Skeletal muscle tissue (tissue), 4 donors: ENCODE measurements around the gene XRCC5. TPM values are rescaled to one million over a fixed set of nuclear protein-coding genes. Genes with fewer than 3 reads are reported as not detected.

Source experiments
- H3K27ac ChIP-seq: one replicate; pipeline ENCODE4 v1.7.0; 2013; ENCODE audit warnings: mild to moderate bottlenecking, low read depth, low read length, inconsistent platforms
- H3K27me3 ChIP-seq, 3 donors: one replicate each; pipeline ENCODE4 v1.7.0; 2013; ENCODE audit warnings: low read length in 3 of 3; ENCODE audit not compliant: control insufficient read depth in 3 of 3, insufficient read depth in 3 of 3
- H3K36me3 ChIP-seq, 3 donors: one replicate each; pipeline ENCODE4 v1.7.0; 2013; ENCODE audit warnings: low read length in 3 of 3; ENCODE audit not compliant: control insufficient read depth in 3 of 3, insufficient read depth in 3 of 3
- H3K4me1 ChIP-seq, 3 donors: one replicate each; pipeline ENCODE4 v1.7.0; 2013; ENCODE audit warnings: low read length in 3 of 3, mild to moderate bottlenecking in 3 of 3; ENCODE audit not compliant: control insufficient read depth in 3 of 3, insufficient read depth in 3 of 3
- H3K4me3 ChIP-seq, 3 donors: one replicate each; pipeline ENCODE4 v1.7.0; 2013; ENCODE audit warnings: low read length in 3 of 3
- H3K9ac ChIP-seq, 3 donors: one replicate each; pipeline ENCODE4 v1.7.0; 2013; ENCODE audit warnings: low read length in 3 of 3, mild to moderate bottlenecking in 3 of 3, moderate library complexity in 2 of 3, low read depth in 1 of 3
- H3K9me3 ChIP-seq, 3 donors: one replicate each; pipeline ENCODE4 v1.7.0; 2013; ENCODE audit warnings: low read length in 3 of 3; ENCODE audit not compliant: control insufficient read depth in 3 of 3
- total RNA-seq: library from RNA; depleted of rRNA; stranded (reverse); fragments of >200 nt; gene quantifications from one replicate; pipeline ENCODE4 v1.2.3, GENCODE V29; 2014
- donor health status: Osteomylitis.

The XRCC5 gene
- total RNA-seq, 1 donor from 2014 or later, result 188 TPM

- Histone ChIP-seq H3K4me3 (no peak overlapping the region), H3K27ac (no peak overlapping the region), H3K27me3 (peaks cover 0 to 4% (median 0%) of the 10 kb centered on the region in 3 donors), H3K36me3 (no peaks in the 10 kb centered on the region), H3K9me3 (no peaks in the 10 kb centered on the region), H3K4me1 (peaks cover 8 to 12% (median 9%) of the 10 kb centered on the region in 3 donors), H3K9ac (no peak overlapping the region)
Observed at GRCh38 chr2:216083464-216084281, 25.5 kb upstream of the XRCC5 start.

GRCh38 chr2:216084547-216084946 lies 24.6 kb upstream of the XRCC5 start:
- peaks cover 8 to 12% (median 9%) of the 10 kb centered on the region in 3 donors for H3K4me1 ChIP-seq
- H3K9me3 ChIP-seq, result no peaks in the 10 kb centered on the region
- H3K4me3 ChIP-seq, result no peak overlapping the region
- H3K27ac ChIP-seq, result no peak overlapping the region
- peaks cover 0 to 4% (median 0%) of the 10 kb centered on the region in 3 donors for H3K27me3 ChIP-seq
- no peak overlapping the region for H3K9ac ChIP-seq
- no peaks in the 10 kb centered on the region for H3K36me3 ChIP-seq

- H3K9me3 ChIP-seq, result no peaks in the 10 kb centered on the region
- H3K9ac ChIP-seq, result no peak overlapping the region
- no peaks in the 10 kb centered on the region for H3K36me3 ChIP-seq
- H3K27ac ChIP-seq, result no peak overlapping the region
- H3K27me3 ChIP-seq, result peaks cover 0 to 4% (median 0%) of the 10 kb centered on the region in 3 donors
- peaks cover 5 to 8% (median 7%) of the 10 kb centered on the region in 3 donors for H3K4me1 ChIP-seq
- no peak overlapping the region for H3K4me3 ChIP-seq
Observed at GRCh38 chr2:216086207-216086893, 22.8 kb upstream of the XRCC5 start.

GRCh38 chr2:216090369-216090786 lies 18.8 kb upstream of the XRCC5 start:
- no peaks in the 10 kb centered on the region for H3K27me3 ChIP-seq
- H3K27ac ChIP-seq, result no peak overlapping the region
- no peaks in the 10 kb centered on the region for H3K36me3 ChIP-seq
- no peak overlapping the region for H3K9ac ChIP-seq
- H3K9me3 ChIP-seq, result no peaks in the 10 kb centered on the region
- no peak overlapping the region for H3K4me3 ChIP-seq
- no peaks in the 10 kb centered on the region for H3K4me1 ChIP-seq

GRCh38 chr2:216092646-216093045 lies 16.5 kb upstream of the XRCC5 start:
- Histone ChIP-seq H3K27me3 (no peaks in the 10 kb centered on the region), H3K27ac (no peak overlapping the region), H3K4me3 (no peak overlapping the region), H3K9me3 (no peaks in the 10 kb centered on the region), H3K36me3 (no peaks in the 10 kb centered on the region), H3K9ac (no peak overlapping the region), H3K4me1 (no peaks in the 10 kb centered on the region)

- no peaks in the 10 kb centered on the region for H3K4me1 ChIP-seq
- H3K27me3 ChIP-seq, result peaks cover 0 to 3% (median 0%) of the 10 kb centered on the region in 3 donors
- H3K27ac ChIP-seq, result no peak overlapping the region
- H3K4me3 ChIP-seq, result no peak overlapping the region
- no peaks in the 10 kb centered on the region for H3K9me3 ChIP-seq
- H3K36me3 ChIP-seq, result no peaks in the 10 kb centered on the region
- no peak overlapping the region for H3K9ac ChIP-seq
Observed at GRCh38 chr2:216094701-216095100, 14.4 kb upstream of the XRCC5 start.

- Histone ChIP-seq H3K27ac (no peak overlapping the region), H3K4me3 (no peak overlapping the region), H3K9ac (no peak overlapping the region), H3K27me3 (peaks cover 0 to 3% (median 0%) of the 10 kb centered on the region in 3 donors), H3K36me3 (no peaks in the 10 kb centered on the region), H3K4me1 (no peaks in the 10 kb centered on the region), H3K9me3 (no peaks in the 10 kb centered on the region)
Observed at GRCh38 chr2:216098421-216099334, 10.5 kb upstream of the XRCC5 start.

- no peaks in the 10 kb centered on the region for H3K9me3 ChIP-seq
- no peak overlapping the region for H3K4me3 ChIP-seq
- H3K27ac ChIP-seq, result no peak overlapping the region
- H3K4me1 ChIP-seq, result no peaks in the 10 kb centered on the region
- H3K9ac ChIP-seq, result no peak overlapping the region
- peaks cover 0 to 10% (median 0%) of the 10 kb centered on the region in 3 donors for H3K27me3 ChIP-seq
- H3K36me3 ChIP-seq, result no peaks in the 10 kb centered on the region
Observed at GRCh38 chr2:216101109-216101508, 8.0 kb upstream of the XRCC5 start.

- no peak overlapping the region for H3K27ac ChIP-seq
- no peaks in the 10 kb centered on the region for H3K36me3 ChIP-seq
- no peak overlapping the region for H3K9ac ChIP-seq
- H3K4me1 ChIP-seq, result no peaks in the 10 kb centered on the region
- H3K4me3 ChIP-seq, result no peak overlapping the region
- peaks cover 0 to 10% (median 0%) of the 10 kb centered on the region in 3 donors for H3K27me3 ChIP-seq
- no peaks in the 10 kb centered on the region for H3K9me3 ChIP-seq
Observed at GRCh38 chr2:216103213-216103612, 5.9 kb upstream of the XRCC5 start.
